H9 (cell line): ENCODE data around the gene FAM53B. TPM values are rescaled to one million over a fixed set of nuclear protein-coding genes. Genes with fewer than 3 reads are reported as not detected.

Experiments
- DNase-seq: peaks from one replicate; pipeline ENCODE4 v3.0.0-alpha.2; 2017
- H2AFZ ChIP-seq: one replicate; pipeline ENCODE4 v1.6.1; 2013; ENCODE audit warnings: mild to moderate bottlenecking, low read length, control low read depth, moderate library complexity
- H2AK5ac ChIP-seq: 2 replicates; pipeline ENCODE4 v1.6.1; 2013; ENCODE audit warnings: low read length, control low read depth, mixed read lengths; ENCODE audit not compliant: insufficient read length
- H2BK120ac ChIP-seq: one replicate; pipeline ENCODE4 v1.6.1; 2013; ENCODE audit warnings: low read depth, mild to moderate bottlenecking, low read length, control low read depth, inconsistent platforms; ENCODE audit not compliant: poor library complexity, severe bottlenecking
- H2BK12ac ChIP-seq: 2 replicates; pipeline ENCODE4 v1.6.1; 2013; ENCODE audit warnings: low read length, control low read depth, mixed read lengths, low read depth; ENCODE audit not compliant: insufficient read length
- H2BK15ac ChIP-seq: 2 replicates; pipeline ENCODE4 v1.6.1; 2013; ENCODE audit warnings: low read depth, low read length, control low read depth
- H2BK20ac ChIP-seq: one replicate; pipeline ENCODE4 v1.6.1; 2013; ENCODE audit warnings: low read depth, mild to moderate bottlenecking, low read length, control low read depth, inconsistent platforms; ENCODE audit not compliant: poor library complexity, severe bottlenecking
- H2BK5ac ChIP-seq: 2 replicates; pipeline ENCODE4 v1.6.1; 2013; ENCODE audit warnings: low read length, control low read depth, mixed read lengths; ENCODE audit not compliant: insufficient read length
- H3K14ac ChIP-seq: 2 replicates; pipeline ENCODE4 v1.6.1; 2013; ENCODE audit warnings: low read length, control low read depth; ENCODE audit not compliant: insufficient read depth
- H3K18ac ChIP-seq: 2 replicates; pipeline ENCODE4 v1.6.1; 2013; ENCODE audit warnings: low read depth, mild to moderate bottlenecking, mixed read lengths, low read length, control low read depth; ENCODE audit not compliant: insufficient read length
- H3K23ac ChIP-seq: 2 replicates; pipeline ENCODE4 v1.6.1; 2013; ENCODE audit warnings: low read length, control low read depth, mixed read lengths, low read depth; ENCODE audit not compliant: insufficient read length
- H3K23me2 ChIP-seq: 2 replicates; pipeline ENCODE4 v1.6.1; 2013; ENCODE audit warnings: low read depth, mild to moderate bottlenecking, mixed read lengths, low read length, control low read depth; ENCODE audit not compliant: insufficient read length, poor library complexity, severe bottlenecking
- H3K27ac ChIP-seq: 2 replicates; pipeline ENCODE4 v1.5.1; 2013; ENCODE audit warnings: low read length, control low read depth, mixed read lengths, low read depth; ENCODE audit not compliant: insufficient read length
- H3K27me3 ChIP-seq: 2 replicates; pipeline ENCODE4 v1.6.1; 2013; ENCODE audit warnings: low read length, control low read depth, inconsistent platforms; ENCODE audit not compliant: insufficient read depth
- H3K4ac ChIP-seq: 2 replicates; pipeline ENCODE4 v1.6.1; 2013; ENCODE audit warnings: low read depth, mild to moderate bottlenecking, control low read depth, inconsistent platforms, low read length, moderate library complexity
- H3K4me1 ChIP-seq: 2 replicates; pipeline ENCODE4 v1.6.1; 2013; ENCODE audit warnings: low read length, control low read depth, inconsistent platforms; ENCODE audit not compliant: insufficient read depth
- H3K4me2 ChIP-seq: 2 replicates; pipeline ENCODE4 v1.6.1; 2013; ENCODE audit warnings: low read length, control low read depth, mixed read lengths; ENCODE audit not compliant: insufficient read length, insufficient read depth
- H3K56ac ChIP-seq: 2 replicates; pipeline ENCODE4 v1.6.1; 2013; ENCODE audit warnings: low read depth, mild to moderate bottlenecking, mixed read lengths, low read length, control low read depth; ENCODE audit not compliant: insufficient read length
- H3K79me1 ChIP-seq: 2 replicates; pipeline ENCODE4 v1.6.1; 2013; ENCODE audit warnings: low read depth, mild to moderate bottlenecking, moderate library complexity, low read length, control low read depth, inconsistent platforms; ENCODE audit not compliant: insufficient read depth, poor library complexity, severe bottlenecking
- H3K79me2 ChIP-seq: 2 replicates; pipeline ENCODE4 v1.6.1; 2013; ENCODE audit warnings: low read length, control low read depth, inconsistent platforms; ENCODE audit not compliant: insufficient read depth
- H3K9ac ChIP-seq: 2 replicates; pipeline ENCODE4 v1.6.1; 2013; ENCODE audit warnings: low read length, control low read depth, mixed read lengths; ENCODE audit not compliant: insufficient read length; ENCODE audit errors: extremely low read depth
- H3K9me3 ChIP-seq: one replicate; pipeline ENCODE4 v1.6.1; 2013; ENCODE audit warnings: low read depth, low read length, inconsistent platforms; ENCODE audit not compliant: control insufficient read depth
- H3T11ph ChIP-seq: one replicate; pipeline ENCODE4 v1.6.1; 2013; ENCODE audit warnings: mild to moderate bottlenecking, low read length, control low read depth, inconsistent platforms
- H4K20me1 ChIP-seq: one replicate; pipeline ENCODE4 v1.6.1; 2013; ENCODE audit not compliant: control insufficient read depth, insufficient read length, insufficient read depth
- H4K5ac ChIP-seq: 2 replicates; pipeline ENCODE4 v1.6.1; 2013; ENCODE audit warnings: low read depth, mild to moderate bottlenecking, mixed read lengths, low read length, control low read depth; ENCODE audit not compliant: insufficient read length
- H4K8ac ChIP-seq: replicated peaks from 2 replicates; pipeline ENCODE4 v1.6.1; 2013; ENCODE audit warnings: low read length, control low read depth, mixed read lengths, low read depth; ENCODE audit not compliant: insufficient read length
- H4K91ac ChIP-seq: 2 replicates; pipeline ENCODE4 v1.6.1; 2013; ENCODE audit warnings: low read depth, mild to moderate bottlenecking, moderate library complexity, mixed read lengths, low read length, control low read depth; ENCODE audit not compliant: insufficient read length
- H3K27ac Mint-ChIP-seq, 3 experiments: 2 replicates in 2 of 3; 3 replicates in 1 of 3; pipeline ENCODE4 v1.8.0; 2020 to 2021; ENCODE audit warnings: mixed read lengths in 3 of 3, mild to moderate bottlenecking in 1 of 3, moderate library complexity in 1 of 3
- H3K27me3 Mint-ChIP-seq: 2 replicates; pipeline ENCODE4 v1.8.0; 2021; ENCODE audit warnings: low read depth, mild to moderate bottlenecking, moderate library complexity, mixed read lengths
- H3K36me3 Mint-ChIP-seq, 3 experiments: 2 replicates in 2 of 3; 3 replicates in 1 of 3; pipeline ENCODE4 v1.8.0; 2020 to 2021; ENCODE audit warnings: low read depth in 3 of 3, mixed read lengths in 3 of 3; ENCODE audit not compliant: insufficient read depth in 1 of 3
- H3K4me1 Mint-ChIP-seq, 2 experiments: 2 replicates each; pipeline ENCODE4 v1.8.0; 2020; ENCODE audit warnings: mixed read lengths in 2 of 2
- H3K4me3 Mint-ChIP-seq, 2 experiments: 2 replicates in 1 of 2; 3 replicates in 1 of 2; pipeline ENCODE4 v1.8.0; 2020 to 2021; ENCODE audit warnings: mild to moderate bottlenecking in 2 of 2, mixed read lengths in 2 of 2, moderate library complexity in 1 of 2
- H3K9me3 Mint-ChIP-seq, 2 experiments: 2 replicates in 1 of 2; 3 replicates in 1 of 2; pipeline ENCODE4 v1.8.0; 2020; ENCODE audit warnings: mild to moderate bottlenecking in 2 of 2, mixed read lengths in 2 of 2, moderate library complexity in 1 of 2
- CTCF ChIP-seq: fragments of 200-600 bp; sonication (generic); conservative IDR thresholded peaks from 3 replicates; pipeline ENCODE4 v1.8.0; 2021; ENCODE audit warnings: antibody characterized with exemption, mild to moderate bottlenecking
- WGBS: extraction: QIAGEN DNeasy Blood & Tissue Kit; methylation state at CpG from one replicate; pipeline ENCODE4 v1.1.7; 2013; ENCODE audit warnings: missing lambda C conversion rate, low lambda C conversion rate, mixed read lengths; ENCODE audit not compliant: insufficient read length; ENCODE audit errors: extremely low coverage; 5-methylcytosine and 5-hydroxymethylcytosine counted together
- total RNA-seq: library from RNA; stranded (reverse); gene quantifications from 2 replicates; pipeline ENCODE4 v1.2.1, GENCODE V29; 2021

The FAM53B gene
- total RNA-seq, 1 experiment from 2014 or later = 11.5 TPM

GRCh38 chr10:124576526-124577420 lies 167.4 kb downstream of the FAM53B start:
- no peak overlapping the region for H2BK5ac ChIP-seq
- H3K4me2 ChIP-seq = no peak overlapping the region
- H3K14ac ChIP-seq = no peak overlapping the region
- H3K4ac ChIP-seq = no peak overlapping the region
- no peak overlapping the region for H3K56ac ChIP-seq
- H2AFZ ChIP-seq = no peak overlapping the region
- no peak overlapping the region for H2BK15ac ChIP-seq
- no peak overlapping the region for H2BK12ac ChIP-seq
- no peaks in the 10 kb centered on the region for H3K9me3 ChIP-seq
- H3K79me1 ChIP-seq = no peaks in the 10 kb centered on the region
- no peak overlapping the region for H3K23ac ChIP-seq
- WGBS = no CpG with 5 or more reads among the region's 20 CpGs
- peaks cover 4% of the 10 kb centered on the region for H3K27me3 Mint-ChIP-seq
- no peak overlapping the region for H4K8ac ChIP-seq
- H4K91ac ChIP-seq = no peak overlapping the region
- no peak for DNase-seq
- H3K9ac ChIP-seq = no peak overlapping the region
- peaks cover 0 to 4% of the 10 kb centered on the region in 2 experiments; a peak in 2 of 4 replicates for H3K4me1 Mint-ChIP-seq
- H3K79me2 ChIP-seq = no peaks in the 10 kb centered on the region
- no peak overlapping the region for H3K27ac Mint-ChIP-seq
- no peak overlapping the region for H3K18ac ChIP-seq
- H3K23me2 ChIP-seq = no peaks in the 10 kb centered on the region
- H3K9me3 Mint-ChIP-seq = peaks cover 11% of the 10 kb centered on the region in 2 experiments; a peak in 4 of 5 replicates
- no peaks in the 10 kb centered on the region for H3K27me3 ChIP-seq
- H3T11ph ChIP-seq = no peak overlapping the region
- no peak overlapping the region for H3K27ac ChIP-seq
- no peak overlapping the region for H3K4me3 Mint-ChIP-seq
- H2AK5ac ChIP-seq = no peak overlapping the region
- no peak overlapping the region for H2BK120ac ChIP-seq
- H4K20me1 ChIP-seq = no peaks in the 10 kb centered on the region
- TF ChIP-seq CTCF = no peak
- H3K4me1 ChIP-seq = no peaks in the 10 kb centered on the region
- no peak overlapping the region for H4K5ac ChIP-seq
- H2BK20ac ChIP-seq = no peak overlapping the region
- H3K36me3 Mint-ChIP-seq = peaks cover 0 to 4% (median 2%) of the 10 kb centered on the region in 3 experiments; a peak in 2 of 7 replicates
